GM12878 (cell line): ENCODE results near the gene MLLT3. TPM values are rescaled to one million over a fixed set of nuclear protein-coding genes. Genes with fewer than 3 reads are reported as not detected.
A peak's percentile ranks its signal among the peaks of the same experiment; 100 is the strongest.

Experiments
- ATF3 ChIP-seq: IDR thresholded peaks from 2 replicates; pipeline ENCODE4 v1.6.1; 2011; ENCODE audit warnings: low read depth, mild to moderate bottlenecking, low read length, moderate library complexity, borderline replicate concordance; ENCODE audit errors: extremely low read depth
- ATF7 ChIP-seq: fragments of 450-650 bp; IDR thresholded peaks from 2 replicates; pipeline ENCODE4 v1.6.1; 2016; ENCODE audit warnings: low read depth, mild to moderate bottlenecking
- BRCA1 ChIP-seq: IDR thresholded peaks from 2 replicates; pipeline ENCODE4 v1.6.1; 2011; ENCODE audit warnings: low read depth, low read length, improper control_type of control experiment
- CBFB ChIP-seq: IDR thresholded peaks from 2 replicates; pipeline ENCODE4 v1.6.1; 2016; ENCODE audit warnings: antibody characterized with exemption, low read depth
- CREB1 ChIP-seq: IDR thresholded peaks from 2 replicates; pipeline ENCODE4 v1.6.1; 2012; ENCODE audit warnings: low read depth, mild to moderate bottlenecking, inconsistent platforms
- GABPA ChIP-seq: IDR thresholded peaks from 2 replicates; pipeline ENCODE4 v1.6.1; 2014; ENCODE audit warnings: antibody characterized with exemption, low read depth, mild to moderate bottlenecking, inconsistent platforms
- GATAD2B ChIP-seq: fragments of 450-650 bp; conservative IDR thresholded peaks from 2 replicates; pipeline ENCODE4 v1.6.1; 2017; ENCODE audit warnings: low read depth, mild to moderate bottlenecking, moderate library complexity
- HSF1 ChIP-seq: fragments of 150-350 bp; IDR thresholded peaks from 2 replicates; pipeline ENCODE4 v1.6.1; 2014; ENCODE audit warnings: mild to moderate bottlenecking, low read depth, low read length
- IRF3 ChIP-seq: fragments of 450-650 bp; IDR thresholded peaks from 2 replicates; pipeline ENCODE4 v1.6.1; 2014; ENCODE audit warnings: mild to moderate bottlenecking
- MTA2 ChIP-seq: fragments of 450-650 bp; IDR thresholded peaks from 2 replicates; pipeline ENCODE4 v1.6.1; 2016; ENCODE audit warnings: low read depth, mild to moderate bottlenecking, moderate library complexity
- NR2F1 ChIP-seq: fragments of 450-650 bp; conservative IDR thresholded peaks from 2 replicates; pipeline ENCODE4 v1.6.1; 2017; ENCODE audit warnings: mild to moderate bottlenecking
- POLR2A ChIP-seq: IDR thresholded peaks from 2 replicates; pipeline ENCODE4 v1.6.1; 2011; ENCODE audit warnings: low read depth, mild to moderate bottlenecking, low read length
- RAD21 ChIP-seq: IDR thresholded peaks from 2 replicates; pipeline ENCODE4 v1.6.1; 2011; ENCODE audit warnings: mild to moderate bottlenecking, low read depth, low read length, moderate library complexity; ENCODE audit not compliant: insufficient read depth
- RBBP5 ChIP-seq: fragments of 200-600 bp; sonication (generic); conservative IDR thresholded peaks from 2 replicates; pipeline ENCODE4 v1.6.1; 2016
- RCOR1 ChIP-seq: conservative IDR thresholded peaks from 2 replicates; pipeline ENCODE4 v1.6.1; 2012; ENCODE audit warnings: low read depth, low read length, improper control_type of control experiment
- RELA ChIP-seq: fragments of 450-650 bp; IDR thresholded peaks from 2 replicates; pipeline ENCODE4 v1.8.0; 2014; ENCODE audit warnings: borderline replicate concordance; ENCODE audit not compliant: partially characterized antibody
- RELB ChIP-seq: fragments of 450-650 bp; IDR thresholded peaks from 2 replicates; pipeline ENCODE4 v1.6.1; 2017; ENCODE audit warnings: low read depth, mild to moderate bottlenecking, moderate library complexity
- SMARCA5 ChIP-seq: fragments of 450-650 bp; IDR thresholded peaks from 2 replicates; pipeline ENCODE4 v1.6.1; 2017; ENCODE audit warnings: mild to moderate bottlenecking
- SP1 ChIP-seq: IDR thresholded peaks from one replicate; pipeline ENCODE4 v1.6.1; 2011; ENCODE audit warnings: low read depth, low read length
- SUPT20H ChIP-seq: IDR thresholded peaks from 2 replicates; pipeline ENCODE4 v1.6.1; 2011; ENCODE audit warnings: low read depth, mild to moderate bottlenecking, low read length, moderate library complexity, borderline replicate concordance; ENCODE audit not compliant: control insufficient read depth
- TAF1 ChIP-seq: IDR thresholded peaks from 2 replicates; pipeline ENCODE4 v1.6.1; 2011; ENCODE audit warnings: mild to moderate bottlenecking, low read depth, low read length, borderline replicate concordance
- TCF3 ChIP-seq: IDR thresholded peaks from 2 replicates; pipeline ENCODE4 v1.6.1; 2012; ENCODE audit warnings: low read depth, mild to moderate bottlenecking, low read length, borderline replicate concordance; ENCODE audit not compliant: insufficient read depth
- TCF7 ChIP-seq: IDR thresholded peaks from 2 replicates; pipeline ENCODE4 v1.6.1; 2014; ENCODE audit warnings: antibody characterized with exemption, borderline replicate concordance
- WRNIP1 ChIP-seq: IDR thresholded peaks from 2 replicates; pipeline ENCODE4 v1.6.1; 2011; ENCODE audit warnings: low read depth, low read length, improper control_type of control experiment, borderline replicate concordance
- YBX1 ChIP-seq: fragments of 450-650 bp; IDR thresholded peaks from 2 replicates; pipeline ENCODE4 v1.6.1; 2016; ENCODE audit warnings: antibody characterized with exemption
- ZBTB33 ChIP-seq: fragments of 450-650 bp; IDR thresholded peaks from 2 replicates; pipeline ENCODE4 v1.6.1; 2017; ENCODE audit warnings: mild to moderate bottlenecking
- ZZZ3 ChIP-seq: IDR thresholded peaks from 2 replicates; pipeline ENCODE4 v1.6.1; 2011; ENCODE audit warnings: low read depth; ENCODE audit not compliant: control insufficient read depth, insufficient read length
- polyA plus RNA-seq, 11 experiments: library from polyadenylated mRNA; depleted of rRNA in 4 of 11; unstranded in 6 of 11; stranded (reverse) in 5 of 11; fragments of >200 nt; fragmentation: Nextera tagmentation in 4 of 11; fragmentation: Illumina TruSeq in 1 of 11; extraction: Ambion mirVana in 4 of 11; extraction: Trizol in 1 of 11; gene quantifications; 1 replicate in 1 of 11; 2 replicates in 10 of 11; pipeline versions ENCODE4 v1.2.1 to v1.2.3, GENCODE V29; 2011 to 2016; ENCODE audit warnings: inconsistent platforms in 2 of 11, missing spikeins in 2 of 11, low read depth in 1 of 11
- total RNA-seq, 4 experiments: library from RNA; depleted of rRNA in 3 of 4; stranded (reverse); fragments of >200 nt in 3 of 4; fragmentation: Illumina TruSeq in 1 of 4; extraction: Trizol in 1 of 4; gene quantifications; 2 replicates each; pipeline versions ENCODE4 v1.2.1 to v1.2.3, GENCODE V29; 2013 to 2021

Gene MLLT3
- total and polyA plus RNA-seq, 10 of the 15 experiments (the other 5 are each of a cell fraction or from before 2014, with no cell fraction given) = 17.7 to 72.3 (median 35.6) TPM

GRCh38 chr9:20622330-20623020 is at the start of gene MLLT3 (continued):
- no peak for TF ChIP-seq WRNIP1
- no peak for TF ChIP-seq HSF1
- no peak for TF ChIP-seq SP1
- no peak for TF ChIP-seq ZBTB33
- no peak for TF ChIP-seq ZZZ3
- TF ChIP-seq SMARCA5 = no peak
- peak; percentile 10; the same call in 1 of the 2 replicates for TF ChIP-seq RAD21
- TF ChIP-seq NR2F1 = no peak
- no peak for TF ChIP-seq TCF3
- no peak for TF ChIP-seq GATAD2B
- no peak for TF ChIP-seq MTA2
- TF ChIP-seq POLR2A = peak; percentile 68
- TF ChIP-seq TAF1 = peak; percentile 67; the same call in 1 of the 2 replicates
- no peak for TF ChIP-seq GABPA
- no peak for TF ChIP-seq ATF3
- TF ChIP-seq YBX1 = no peak
- TF ChIP-seq IRF3 = no peak
- peak; percentile 52; the same call in 1 of the 2 replicates for TF ChIP-seq RELB
- no peak for TF ChIP-seq CBFB
- peak; percentile 37; the same call in 1 of the 2 replicates for TF ChIP-seq RBBP5
- no peak for TF ChIP-seq SUPT20H
- no peak for TF ChIP-seq BRCA1
- 0 out of 2 replicates have a peak, but pooled peaks have one; percentile 34 for TF ChIP-seq TCF7
- TF ChIP-seq RCOR1 = no peak
- TF ChIP-seq ATF7 = no peak
- no peak for TF ChIP-seq RELA
- no peak; the same call in 1 of the 2 replicates for TF ChIP-seq CREB1
